OCI-LY3 (cell line): ENCODE measurements around the gene P2RY8.

Experiments used
- EZH2phosphoT487 ChIP-seq: fragments of 200-600 bp; shearing (Covaris generic); IDR thresholded peaks from 2 replicates; pipeline ENCODE4 v1.6.1; 2018; ENCODE audit warnings: antibody characterized with exemption, mixed run types, low read depth
- TF ChIP-seq, protein P1 (sequence below): fragments of 200-600, 300-600 bp; sonication (generic); IDR thresholded peaks from 2 replicates; pipeline ENCODE4 v1.5.1; 2014; ENCODE audit warnings: antibody characterized with exemption, low read length, low read depth

DNA sequence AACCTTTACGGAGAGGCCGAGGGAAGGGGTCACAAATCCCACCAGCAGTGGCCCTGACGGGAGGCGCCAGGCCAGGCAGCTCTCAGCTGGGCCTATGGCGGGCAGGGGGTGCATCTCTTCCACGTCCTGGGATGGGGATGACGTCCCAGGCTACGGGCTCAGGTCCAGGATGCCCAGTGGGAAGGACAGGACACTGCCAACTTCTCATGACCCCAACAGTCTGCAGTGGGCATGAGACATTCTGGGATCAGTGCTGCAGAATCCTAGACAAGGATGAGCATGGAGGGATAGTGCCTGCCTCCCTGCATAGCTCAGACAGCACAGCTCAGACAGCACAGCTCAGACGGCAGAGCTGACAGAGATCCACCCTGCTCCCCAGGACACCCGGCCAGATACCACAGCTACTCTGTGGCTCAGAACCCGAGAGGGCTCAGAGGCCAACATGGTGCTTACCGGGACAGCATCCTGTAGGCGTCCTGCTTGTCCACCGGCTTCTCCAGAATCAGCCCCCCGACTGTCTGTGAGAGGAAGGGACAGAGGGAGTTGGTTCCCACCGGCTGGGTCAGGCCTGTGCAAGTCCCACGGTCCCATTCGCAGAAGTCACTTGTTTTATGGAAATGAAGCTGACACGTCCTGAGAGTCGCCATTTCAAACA, 101.6 kb downstream of the P2RY8 start:
- TF ChIP-seq, protein P1, sequence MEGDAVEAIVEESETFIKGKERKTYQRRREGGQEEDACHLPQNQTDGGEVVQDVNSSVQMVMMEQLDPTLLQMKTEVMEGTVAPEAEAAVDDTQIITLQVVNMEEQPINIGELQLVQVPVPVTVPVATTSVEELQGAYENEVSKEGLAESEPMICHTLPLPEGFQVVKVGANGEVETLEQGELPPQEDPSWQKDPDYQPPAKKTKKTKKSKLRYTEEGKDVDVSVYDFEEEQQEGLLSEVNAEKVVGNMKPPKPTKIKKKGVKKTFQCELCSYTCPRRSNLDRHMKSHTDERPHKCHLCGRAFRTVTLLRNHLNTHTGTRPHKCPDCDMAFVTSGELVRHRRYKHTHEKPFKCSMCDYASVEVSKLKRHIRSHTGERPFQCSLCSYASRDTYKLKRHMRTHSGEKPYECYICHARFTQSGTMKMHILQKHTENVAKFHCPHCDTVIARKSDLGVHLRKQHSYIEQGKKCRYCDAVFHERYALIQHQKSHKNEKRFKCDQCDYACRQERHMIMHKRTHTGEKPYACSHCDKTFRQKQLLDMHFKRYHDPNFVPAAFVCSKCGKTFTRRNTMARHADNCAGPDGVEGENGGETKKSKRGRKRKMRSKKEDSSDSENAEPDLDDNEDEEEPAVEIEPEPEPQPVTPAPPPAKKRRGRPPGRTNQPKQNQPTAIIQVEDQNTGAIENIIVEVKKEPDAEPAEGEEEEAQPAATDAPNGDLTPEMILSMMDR, result no peak
- no peak for TF ChIP-seq EZH2phosphoT487
